GM18511 (cell line): ENCODE results near the gene TMEM120B.

Experiments
- ATAC-seq: cut with Tn5 transposase; IDR thresholded peaks from one replicate; pipeline ENCODE4 v1.9.1; 2021; ENCODE audit warnings: mild to moderate bottlenecking, moderate library complexity; ENCODE audit not compliant: unreplicated experiment

TMEM120B gene

GRCh38 chr12:121812921-121813896 is 100.7 kb downstream of the TMEM120B start:
- ATAC-seq = no peak

GRCh38 chr12:121813951-121814350 is 101.4 kb downstream of the TMEM120B start:
- no peak for ATAC-seq

- no peak for ATAC-seq
Observed at GRCh38 chr12:121814429-121815119, 102.0 kb downstream of the TMEM120B start.

- ATAC-seq = no peak
Observed at GRCh38 chr12:121815263-121815662, 102.7 kb downstream of the TMEM120B start.

- ATAC-seq = no peak
Observed at GRCh38 chr12:121816925-121817647, 104.5 kb downstream of the TMEM120B start.

- ATAC-seq = no peak
Observed at GRCh38 chr12:121817648-121818043, 105.1 kb downstream of the TMEM120B start.

- ATAC-seq = no peak
Observed at GRCh38 chr12:121819212-121819949, 106.8 kb downstream of the TMEM120B start.

GRCh38 chr12:121820056-121820455 is 107.5 kb downstream of the TMEM120B start:
- no peak for ATAC-seq

- ATAC-seq = no peak
Observed at GRCh38 chr12:121822393-121823100, 110.0 kb downstream of the TMEM120B start.

- ATAC-seq = no peak
Observed at GRCh38 chr12:121823101-121823726, 110.7 kb downstream of the TMEM120B start.

- no peak for ATAC-seq
Observed at GRCh38 chr12:121823727-121824115, 111.2 kb downstream of the TMEM120B start.

GRCh38 chr12:121825041-121825523 is 112.5 kb downstream of the TMEM120B start:
- ATAC-seq = no peak

- ATAC-seq = no peak
Observed at GRCh38 chr12:121826318-121827150, 114.0 kb downstream of the TMEM120B start.

- ATAC-seq = no peak
Observed at GRCh38 chr12:121827351-121828099, 115.0 kb downstream of the TMEM120B start.

GRCh38 chr12:121828306-121828705 is 115.8 kb downstream of the TMEM120B start:
- ATAC-seq = no peak

GRCh38 chr12:121828826-121829225 is 116.3 kb downstream of the TMEM120B start:
- no peak for ATAC-seq

- no peak for ATAC-seq
Observed at GRCh38 chr12:121829250-121829918, 116.8 kb downstream of the TMEM120B start.
